Heart left ventricle (tissue), 16 donors: Measurements from ENCODE around the gene INPP5D. TPM values are rescaled to one million over a fixed set of nuclear protein-coding genes. Genes with fewer than 3 reads are reported as not detected.
A peak's percentile ranks its signal among the peaks of the same experiment; 100 is the strongest.

ENCODE experiments used
- ATAC-seq, 4 donors: fragments of 200-7000 bp; cut with Tn5 transposase; one replicate each; pipeline ENCODE4 v1.9.1; 2020 to 2022; ENCODE audit warnings: moderate library complexity in 4 of 4, mild to moderate bottlenecking in 3 of 4, moderate number of reproducible peaks in 1 of 4
- DNase-seq, 5 donors: peaks; one replicate each; pipeline ENCODE4 v3.0.0-alpha.2; 2020
- H3K27ac ChIP-seq, 12 donors: fragments of 200-600 bp; sonication (generic) in 4 of 12; one replicate each; pipeline versions ENCODE4 v1.5.0 to v1.8.0; 2016 to 2022; ENCODE audit warnings: mild to moderate bottlenecking in 2 of 12
- H3K27me3 ChIP-seq, 9 donors: fragments of 200-600 bp; sonication (generic) in 2 of 9; one replicate each; pipeline versions ENCODE4 v1.5.1 to v1.8.0; 2016 to 2022; ENCODE audit warnings: mild to moderate bottlenecking in 3 of 9
- H3K36me3 ChIP-seq, 9 donors: fragments of 200-600 bp; sonication (generic) in 2 of 9; one replicate each; pipeline versions ENCODE4 v1.5.0 to v1.8.0; 2018 to 2022; ENCODE audit warnings: mild to moderate bottlenecking in 2 of 9
- H3K4me1 ChIP-seq, 12 donors: fragments of 200-600 bp; sonication (generic) in 4 of 12; one replicate each; pipeline versions ENCODE4 v1.5.0 to v1.8.0; 2016 to 2022; ENCODE audit warnings: mild to moderate bottlenecking in 3 of 12
- H3K4me3 ChIP-seq, 12 donors: fragments of 200-600 bp; sonication (generic) in 4 of 12; one replicate each; pipeline versions ENCODE4 v1.5.0 to v1.8.0; 2017 to 2022; ENCODE audit warnings: mild to moderate bottlenecking in 9 of 12, moderate library complexity in 4 of 12
- H3K9me3 ChIP-seq, 12 donors: fragments of 200-600 bp; sonication (generic) in 4 of 12; one replicate each; pipeline versions ENCODE4 v1.5.0 to v1.8.0; 2016 to 2022; ENCODE audit warnings: mild to moderate bottlenecking in 1 of 12
- CTCF ChIP-seq, 12 donors: fragments of 200-600 bp; sonication (generic) in 4 of 12; IDR thresholded peaks; one replicate each; pipeline versions ENCODE4 v1.5.0 to v1.8.0; 2018 to 2022; ENCODE audit warnings: antibody characterized with exemption in 12 of 12, mild to moderate bottlenecking in 5 of 12
- POLR2A ChIP-seq, 2 donors: fragments of 450-650 bp; IDR thresholded peaks; one replicate each; pipeline ENCODE4 v1.6.1; 2017; ENCODE audit warnings: antibody characterized with exemption in 2 of 2, mild to moderate bottlenecking in 2 of 2, moderate library complexity in 2 of 2
- WGBS, 4 donors: extraction: QIAGEN DNeasy Blood & Tissue Kit in 2 of 4; methylation state at CpG; one replicate each; pipeline versions ENCODE4 v1.1.5 to v1.1.7; 2013 to 2018; 5-methylcytosine and 5-hydroxymethylcytosine counted together
- intact Hi-C, 10 donors: fragments of 100-400 bp; cut with DNase I; formaldehyde crosslinking; loops; one replicate each; pipeline versions ENCODE4 v1.11.1 to v1.14.2; 2022
- polyA plus RNA-seq, 2 donors: library from polyadenylated mRNA; stranded (reverse); fragments of 200-250 nt; gene quantifications; one replicate each; pipeline ENCODE4 v1.2.3, GENCODE V29; 2013
- total RNA-seq, 9 donors: library from RNA; depleted of rRNA in 2 of 9; stranded (reverse); fragments of >200 nt in 2 of 9; fragmentation: NEBNext Ultra II Directional in 3 of 9; extraction: Animal tissue kit (Norgen Biotek cat#: 25700) in 3 of 9; gene quantifications; one replicate each; pipeline versions ENCODE4 v1.1.0 to v1.2.4, GENCODE V29; 2016 to 2023
- donor health status: ischemic (EF 13 %, LVEDD 7.1; RV severe dilation, severe dysfunction).
- donor health status: healthy with polysubstance abuse.
- donor health status: DM: no; HTN: yes; CAD: no.
- donor health status: DM: no; HTN: no; CAD: no.
- donor health status: ischemic (EF 25% LVEDD 6.9; RV normal size, moderate dysfunction).
- donor health status: ischemic (EF 25% LVEDD 5.7; RV mildly dilated, moderate dysfunction).
- donor health status: healthy.
- donor health status: DM: yes; HTN: yes; CAD: no.
- donor health status: ischemic (EF 35%, LVEDD 5.7; RV mildly dilated, moderate dysfunction).
- donor health status: nonischemic (EF 11% LVEDD 7.7; RV severe dilation, severe dysfunction).
- donor health status: DM: yes; HTN: yes; CAD: no.
- donor health status: PGD.
- donor health status: ischemic (EF 29% LVEDD 5.4; RV normal size, mild dysfunction).
- donor health status: nonischemic (EF 23%, LVEDD 6.1; RV moderate dilation, normal function).

The INPP5D gene
- total and polyA plus RNA-seq, 11 donors: 2.8 to 29.1 (median 4.9) TPM

- peaks cover 0 to 69% (median 6%) of the 10 kb centered on the region in 12 donors for H3K4me1 ChIP-seq
- TF ChIP-seq POLR2A (IDR thresholded peaks at IDR 0.05) (no peak), CTCF (IDR thresholded peaks at IDR 0.05) (no peak)
- intact Hi-C loops: no loop called here
Measured at GRCh38 chr2:233072838-233073237, 12.7 kb downstream of the INPP5D start.

GRCh38 chr2:233074106-233074505 is 14.0 kb downstream of the INPP5D start:
- Histone ChIP-seq H3K4me1 (peaks cover 0 to 61% (median 7%) of the 10 kb centered on the region in 12 donors), H3K9me3 (peaks cover 0 to 19% (median 6%) of the 10 kb centered on the region in 12 donors), H3K27me3 (no peaks in the 10 kb centered on the region), H3K36me3 (peaks cover 0 to 17% (median 0%) of the 10 kb centered on the region in 9 donors), H3K27ac (peak overlapping the region in 1 of 12 donors; percentile 84), H3K4me3 (no peak overlapping the region)
- TF ChIP-seq POLR2A (IDR thresholded peaks at IDR 0.05): no peak
- TF ChIP-seq CTCF (IDR thresholded peaks at IDR 0.05): no peak
- intact Hi-C loops: no loop called here
- DNase-seq: no peak
- 69 to 75% (median 71%) methylated on average over 7 of the region's 7 CpGs for WGBS, 4 donors
- ATAC-seq: no peak

More at GRCh38 chr2:233072838-233073237, 12.7 kb downstream of the INPP5D start:
- no peak overlapping the region for H3K4me3 ChIP-seq
- no peak for DNase-seq
- no peak for ATAC-seq
- H3K36me3 ChIP-seq: peaks cover 0 to 17% (median 0%) of the 10 kb centered on the region in 9 donors
- H3K27me3 ChIP-seq: no peaks in the 10 kb centered on the region
- H3K9me3 ChIP-seq: peaks cover 0 to 19% (median 6%) of the 10 kb centered on the region in 12 donors
- H3K27ac ChIP-seq: peak overlapping the region in 1 of 12 donors; percentile 27
- WGBS, 4 donors: 68 to 81% (median 76%) methylated on average over 4 of the region's 4 CpGs

GRCh38 chr2:233075141-233075965 is 15.2 kb downstream of the INPP5D start:
- peaks cover 0 to 66% (median 12%) of the 10 kb centered on the region in 12 donors for H3K4me1 ChIP-seq
- peaks cover 0 to 21% (median 0%) of the 10 kb centered on the region in 9 donors for H3K36me3 ChIP-seq
- TF ChIP-seq POLR2A (IDR thresholded peaks at IDR 0.05) (no peak), CTCF (IDR thresholded peaks at IDR 0.05) (no peak)
- H3K27ac ChIP-seq: peak overlapping the region in 2 of 12 donors; percentile 12 to 84
- DNase-seq (no peak), ATAC-seq (peak in 3 of 4 donors; percentile 26 to 58 (median 47))
- H3K27me3 ChIP-seq: no peaks in the 10 kb centered on the region
- intact Hi-C loops: no loop called here
- H3K9me3 ChIP-seq: peaks cover 0 to 19% (median 6%) of the 10 kb centered on the region in 12 donors
- H3K4me3 ChIP-seq: no peak overlapping the region
- WGBS, 4 donors: 68 to 74% (median 72%) methylated on average over 5 to 6 of the region's 6 CpGs

GRCh38 chr2:233075966-233076339 is 15.8 kb downstream of the INPP5D start:
- Histone ChIP-seq H3K27ac (peak overlapping the region in 3 of 12 donors; percentile 12 to 84 (median 15)), H3K9me3 (peaks cover 0 to 18% (median 6%) of the 10 kb centered on the region in 12 donors), H3K4me3 (no peak overlapping the region), H3K36me3 (peaks cover 0 to 27% (median 0%) of the 10 kb centered on the region in 9 donors), H3K27me3 (no peaks in the 10 kb centered on the region), H3K4me1 (peaks cover 0 to 72% (median 12%) of the 10 kb centered on the region in 12 donors)
- TF ChIP-seq CTCF (IDR thresholded peaks at IDR 0.05): no peak
- no peak for TF ChIP-seq POLR2A (IDR thresholded peaks at IDR 0.05)
- DNase-seq (no peak), ATAC-seq (peak in 2 of 4 donors; percentile 45 to 66)
- intact Hi-C loops: no loop called here
- 22 to 38% (median 33%) methylated on average over 2 of the region's 2 CpGs for WGBS, 4 donors
